ENCODE results near the gene BNIP1.

Gene BNIP1

GRCh38 chr5:173144200-173145176, at the start of gene BNIP1:
Gene BNIP1, plus strand, starts transcription at chr5:173144531. Its CDS starts 15 bp downstream, at chr5:173144546.
- peak; percentile 96 for TF ChIP-seq CTCF (IDR thresholded peaks at IDR 0.05)
- Histone ChIP-seq H3K9me3 (ENCODE audit: control insufficient read depth, low read length) (no peaks in the 10 kb centered on the region), H3K4me3 (ENCODE audit: low read depth, low read length) (peak within 1 kb of the TSS; percentile 99)

GRCh38 chr5:173098787-173099186, 45.5 kb upstream of the BNIP1 start:
- no peak overlapping the region for H3K4me3 ChIP-seq (ENCODE audit: low read depth, low read length)

More at GRCh38 chr5:173144200-173145176, at the start of gene BNIP1:
- Histone ChIP-seq H3K79me2 (no peaks in the 10 kb centered on the region), H3K4me2 (ENCODE audit: low read length) (peak within 1 kb of the TSS; percentile 83), H3K27me3 (ENCODE audit: control insufficient read depth, insufficient read depth, low read length) (no peaks in the 10 kb centered on the region), H3K4me1 (no peaks in the 10 kb centered on the region), H3K9ac (no peak within 1 kb of the TSS), H2AFZ (peak within 1 kb of the TSS; percentile 98), H3K36me3 (ENCODE audit: control insufficient read depth, insufficient read depth, low read length) (no peaks in the 10 kb centered on the region), H3K27ac (peak within 1 kb of the TSS; percentile 91)

GRCh38 chr5:173099461-173099860, 44.9 kb upstream of the BNIP1 start:
- TF ChIP-seq CTCF (IDR thresholded peaks at IDR 0.05), result no peak
- H3K27ac ChIP-seq, result no peak overlapping the region
- no peaks in the 10 kb centered on the region for H3K9me3 ChIP-seq (ENCODE audit: control insufficient read depth, low read length)
- no peak overlapping the region for H2AFZ ChIP-seq
- H3K4me1 ChIP-seq, result peaks cover 4% of the 10 kb centered on the region
- H3K9ac ChIP-seq, result no peak overlapping the region
- H3K79me2 ChIP-seq, result peaks cover 60% of the 10 kb centered on the region
- no peaks in the 10 kb centered on the region for H3K36me3 ChIP-seq (ENCODE audit: control insufficient read depth, insufficient read depth, low read length)
- no peak overlapping the region for H3K4me3 ChIP-seq (ENCODE audit: low read depth, low read length)
- no peak overlapping the region for H3K4me2 ChIP-seq (ENCODE audit: low read length)
- no peaks in the 10 kb centered on the region for H3K27me3 ChIP-seq (ENCODE audit: control insufficient read depth, insufficient read depth, low read length)

More at GRCh38 chr5:173098787-173099186, 45.5 kb upstream of the BNIP1 start:
- no peak for TF ChIP-seq CTCF (IDR thresholded peaks at IDR 0.05)
- no peak overlapping the region for H3K27ac ChIP-seq
- H3K27me3 ChIP-seq (ENCODE audit: control insufficient read depth, insufficient read depth, low read length), result no peaks in the 10 kb centered on the region
- no peak overlapping the region for H3K9ac ChIP-seq
- H2AFZ ChIP-seq, result no peak overlapping the region
- no peaks in the 10 kb centered on the region for H3K36me3 ChIP-seq (ENCODE audit: control insufficient read depth, insufficient read depth, low read length)
- H3K79me2 ChIP-seq, result peaks cover 53% of the 10 kb centered on the region
- H3K4me1 ChIP-seq, result peaks cover 9% of the 10 kb centered on the region
- no peaks in the 10 kb centered on the region for H3K9me3 ChIP-seq (ENCODE audit: control insufficient read depth, low read length)
- H3K4me2 ChIP-seq (ENCODE audit: low read length), result no peak overlapping the region

GRCh38 chr5:173101245-173101644, 43.1 kb upstream of the BNIP1 start:
- no peak for TF ChIP-seq CTCF (IDR thresholded peaks at IDR 0.05)
- H3K9ac ChIP-seq, result no peak overlapping the region
- H3K36me3 ChIP-seq (ENCODE audit: control insufficient read depth, insufficient read depth, low read length), result no peaks in the 10 kb centered on the region
- H2AFZ ChIP-seq, result no peak overlapping the region
- no peak overlapping the region for H3K4me2 ChIP-seq (ENCODE audit: low read length)
- H3K79me2 ChIP-seq, result peaks cover 64% of the 10 kb centered on the region
- no peak overlapping the region for H3K4me3 ChIP-seq (ENCODE audit: low read depth, low read length)
- H3K9me3 ChIP-seq (ENCODE audit: control insufficient read depth, low read length), result no peaks in the 10 kb centered on the region
- peaks cover 4% of the 10 kb centered on the region for H3K4me1 ChIP-seq
- no peak overlapping the region for H3K27ac ChIP-seq
- no peaks in the 10 kb centered on the region for H3K27me3 ChIP-seq (ENCODE audit: control insufficient read depth, insufficient read depth, low read length)

Measured in parathyroid adenoma (tissue), 2 donors.